ENCODE results near the gene ZAP70. TPM values are rescaled to one million over a fixed set of nuclear protein-coding genes. Genes with fewer than 3 reads are reported as not detected.
A peak's percentile ranks its signal among the peaks of the same experiment; 100 is the strongest.
"Not testable (repeated sequence)": the region's sequence is repeated elsewhere in the genome, so short reads cannot be mapped to it uniquely, and the experiment has no call there.

Gene ZAP70
- 3.2 TPM for total RNA-seq
- polyA plus RNA-seq (ENCODE audit: insufficient read depth in 1 of 8, insufficient read length in 8 of 8, low replicate concordance in 1 of 8): 1 to 10 TPM; 2.0 to 6.0 (median 3.4) TPM
- long read RNA-seq, donor 1: 0 reads
- long read RNA-seq, donor 2: 0 reads
- long read RNA-seq, donor 3: 0 reads
- long read RNA-seq, donor 4: 0 reads
- long read RNA-seq, donor 5: 0 reads
- long read RNA-seq, donor 6: 0 reads
- long read RNA-seq, donor 7: 0 reads
- long read RNA-seq, donor 8: 0 reads
- long read RNA-seq, donor 9: 0 reads
- long read RNA-seq, donor 10: 0 reads
- long read RNA-seq, donor 11: 0 reads

GRCh38 chr2:97713296-97714083 is at the start of gene ZAP70:
Gene ZAP70 (plus strand): TSS chr2:97713576. CDS start chr2:97724037, 10,461 bp downstream.
- Histone ChIP-seq H3K4me1 (ENCODE audit: control insufficient read depth, insufficient read depth, low read length) (peaks cover 33% of the 10 kb centered on the region), H3K4me3 (ENCODE audit: low read length) (no peak within 1 kb of the TSS)

GRCh38 chr2:97663626-97663961 is 49.8 kb upstream of the ZAP70 start:
- Histone ChIP-seq H3K4me1 (ENCODE audit: control insufficient read depth, insufficient read depth, low read length) (peaks cover 27% of the 10 kb centered on the region), H3K27me3 (ENCODE audit: control insufficient read depth, insufficient read depth, low read length) (no peaks in the 10 kb centered on the region), H3K4me3 (ENCODE audit: low read length) (peak overlapping the region; percentile 79), H3K27ac (ENCODE audit: low read length) (peak overlapping the region; percentile 99), H3K36me3 (ENCODE audit: control insufficient read depth, insufficient read depth, low read length) (peaks cover 26% of the 10 kb centered on the region), H3K9me3 (replicated peaks; ENCODE audit: control insufficient read depth, low read depth, low read length) (no peaks in the 10 kb centered on the region)
- WGBS (ENCODE audit: insufficient coverage): under 1% methylated on average over 46 of the region's 46 CpGs
- DNase-seq: no peak

More at GRCh38 chr2:97713296-97714083, at the start of gene ZAP70:
- Histone ChIP-seq H3K9me3 (replicated peaks; ENCODE audit: control insufficient read depth, low read depth, low read length) (no peaks in the 10 kb centered on the region), H3K27me3 (ENCODE audit: control insufficient read depth, insufficient read depth, low read length) (no peaks in the 10 kb centered on the region), H3K27ac (ENCODE audit: low read length) (no peak within 1 kb of the TSS), H3K36me3 (ENCODE audit: control insufficient read depth, insufficient read depth, low read length) (no peaks in the 10 kb centered on the region)
- no peak for DNase-seq
- WGBS (ENCODE audit: insufficient coverage): 62% methylated on average over 19 of the region's 21 CpGs

- peak within 1 kb of the TSS; percentile 99 for H3K27ac ChIP-seq (ENCODE audit: low read length)
- DNase-seq: peak; percentile 99
- H3K4me1 ChIP-seq (ENCODE audit: control insufficient read depth, insufficient read depth, low read length): peaks cover 27% of the 10 kb centered on the region
- no peaks in the 10 kb centered on the region for H3K9me3 ChIP-seq (replicated peaks; ENCODE audit: control insufficient read depth, low read depth, low read length)
- peaks cover 22% of the 10 kb centered on the region for H3K36me3 ChIP-seq (ENCODE audit: control insufficient read depth, insufficient read depth, low read length)
- WGBS (ENCODE audit: insufficient coverage): 0% methylated on average over 44 of the region's 60 CpGs
- peak within 1 kb of the TSS; percentile 79 for H3K4me3 ChIP-seq (ENCODE audit: low read length)
- no peaks in the 10 kb centered on the region for H3K27me3 ChIP-seq (ENCODE audit: control insufficient read depth, insufficient read depth, low read length)
Measured at GRCh38 chr2:97663962-97664635, 49.3 kb upstream of the ZAP70 start, which contains the start of gene ACTR1B. Gene ACTR1B (minus strand): TSS chr2:97664044. CDS start chr2:97663890, 154 bp downstream.

DNA sequence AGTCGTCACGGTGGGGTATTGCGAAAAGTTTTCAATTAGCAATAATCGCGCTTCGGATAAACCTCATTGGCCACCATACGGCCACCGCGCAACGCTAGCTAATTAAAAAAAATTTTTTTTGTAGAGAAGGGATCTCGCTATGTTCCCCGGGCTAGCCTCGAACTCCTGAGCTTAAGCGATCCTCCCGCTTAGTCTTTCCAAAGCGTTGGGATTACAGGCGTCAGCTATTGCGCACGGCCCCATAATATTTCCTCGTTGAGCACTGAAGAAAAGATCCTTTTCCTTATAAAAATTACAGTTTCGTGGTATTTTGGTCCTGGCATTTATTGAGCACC is 48.8 kb upstream of the ZAP70 start:
- 3% methylated on average over 15 of the region's 21 CpGs for WGBS (ENCODE audit: insufficient coverage)
- no peak for DNase-seq

GRCh38 chr2:97669448-97669847 is 43.9 kb upstream of the ZAP70 start, which contains the start of gene C2orf92:
Gene C2orf92 (plus strand): TSS chr2:97669713. CDS start chr2:97669789, 76 bp downstream.
- Histone ChIP-seq H3K27me3 (ENCODE audit: control insufficient read depth, insufficient read depth, low read length) (no peaks in the 10 kb centered on the region), H3K4me1 (ENCODE audit: control insufficient read depth, insufficient read depth, low read length) (peaks cover 2% of the 10 kb centered on the region), H3K4me3 (ENCODE audit: low read length) (no peak within 1 kb of the TSS), H3K36me3 (ENCODE audit: control insufficient read depth, insufficient read depth, low read length) (no peaks in the 10 kb centered on the region), H3K9me3 (replicated peaks; ENCODE audit: control insufficient read depth, low read depth, low read length) (no peaks in the 10 kb centered on the region), H3K27ac (ENCODE audit: low read length) (no peak within 1 kb of the TSS)
- 80% methylated on average over 4 of the region's 6 CpGs for WGBS (ENCODE audit: insufficient coverage)
- DNase-seq: no peak

More for the DNA sequence above, 48.8 kb upstream of the ZAP70 start:
- H3K27ac ChIP-seq (ENCODE audit: low read length): peak overlapping the region; percentile 99
- H3K9me3 ChIP-seq (replicated peaks; ENCODE audit: control insufficient read depth, low read depth, low read length): no peaks in the 10 kb centered on the region
- H3K36me3 ChIP-seq (ENCODE audit: control insufficient read depth, insufficient read depth, low read length): peaks cover 17% of the 10 kb centered on the region
- peaks cover 27% of the 10 kb centered on the region for H3K4me1 ChIP-seq (ENCODE audit: control insufficient read depth, insufficient read depth, low read length)
- no peaks in the 10 kb centered on the region for H3K27me3 ChIP-seq (ENCODE audit: control insufficient read depth, insufficient read depth, low read length)
- peak overlapping the region; percentile 79 for H3K4me3 ChIP-seq (ENCODE audit: low read length)

DNA sequence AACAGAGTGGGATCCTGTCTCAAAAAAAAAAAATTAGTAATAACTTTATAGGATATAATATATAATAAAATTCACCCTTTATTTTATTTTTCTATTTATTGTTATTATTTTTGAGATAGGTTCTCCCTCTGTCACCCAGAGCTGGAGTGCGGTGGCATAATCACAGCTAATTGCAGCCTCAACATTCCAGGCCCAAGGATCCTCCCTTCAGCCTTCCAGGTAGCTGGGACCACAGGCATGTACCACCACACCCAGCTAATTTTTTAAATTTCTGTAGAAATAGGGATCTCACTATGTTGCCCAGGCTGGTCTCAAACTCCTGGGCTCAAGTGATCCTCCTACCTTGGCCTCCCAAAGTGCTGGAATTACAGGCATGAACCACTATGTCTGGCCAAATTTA is 42.9 kb upstream of the ZAP70 start:
- no CpG with 5 or more reads among the region's 1 CpG for WGBS (ENCODE audit: insufficient coverage)

DNA sequence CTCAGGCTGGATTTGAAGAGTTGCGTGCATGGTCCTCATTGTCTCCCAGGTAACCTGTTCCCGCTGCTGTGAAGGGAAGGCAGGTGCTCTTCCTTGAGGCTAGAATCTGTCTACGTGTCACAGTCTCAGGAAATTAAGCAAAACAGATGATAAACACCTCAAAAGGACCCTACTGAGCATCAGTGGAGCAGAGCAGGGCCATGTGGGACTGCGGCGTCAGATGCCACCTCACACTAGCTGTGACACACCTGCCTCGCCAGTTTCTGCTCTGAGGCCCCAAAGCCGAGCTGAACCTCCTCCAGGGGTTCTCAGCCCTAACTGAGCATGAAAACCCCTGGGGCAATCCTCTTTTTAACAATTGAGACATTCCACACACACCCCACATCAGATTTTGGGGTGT is 41.9 kb upstream of the ZAP70 start:
- no peak overlapping the region for H3K4me3 ChIP-seq (ENCODE audit: low read length)
- H3K27me3 ChIP-seq (ENCODE audit: control insufficient read depth, insufficient read depth, low read length): no peaks in the 10 kb centered on the region
- H3K36me3 ChIP-seq (ENCODE audit: control insufficient read depth, insufficient read depth, low read length): no peaks in the 10 kb centered on the region
- H3K9me3 ChIP-seq (replicated peaks; ENCODE audit: control insufficient read depth, low read depth, low read length): no peaks in the 10 kb centered on the region
- no peak for DNase-seq
- WGBS (ENCODE audit: insufficient coverage): 87% methylated on average over 3 of the region's 7 CpGs
- no peak overlapping the region for H3K27ac ChIP-seq (ENCODE audit: low read length)
- H3K4me1 ChIP-seq (ENCODE audit: control insufficient read depth, insufficient read depth, low read length): no peaks in the 10 kb centered on the region

More for the DNA sequence above, 42.9 kb upstream of the ZAP70 start:
- DNase-seq: no peak
- Histone ChIP-seq H3K4me3 (ENCODE audit: low read length) (no peak overlapping the region), H3K9me3 (replicated peaks; ENCODE audit: control insufficient read depth, low read depth, low read length) (no peaks in the 10 kb centered on the region), H3K4me1 (ENCODE audit: control insufficient read depth, insufficient read depth, low read length) (no peaks in the 10 kb centered on the region), H3K36me3 (ENCODE audit: control insufficient read depth, insufficient read depth, low read length) (no peaks in the 10 kb centered on the region), H3K27me3 (ENCODE audit: control insufficient read depth, insufficient read depth, low read length) (no peaks in the 10 kb centered on the region), H3K27ac (ENCODE audit: low read length) (no peak overlapping the region)

GRCh38 chr2:97672606-97673140 is 40.7 kb upstream of the ZAP70 start:
- H3K9me3 ChIP-seq (replicated peaks; ENCODE audit: control insufficient read depth, low read depth, low read length); H3K4me3 ChIP-seq (ENCODE audit: low read length); H3K36me3 ChIP-seq (ENCODE audit: control insufficient read depth, insufficient read depth, low read length); DNase-seq; H3K27ac ChIP-seq (ENCODE audit: low read length); H3K27me3 ChIP-seq (ENCODE audit: control insufficient read depth, insufficient read depth, low read length); H3K4me1 ChIP-seq (ENCODE audit: control insufficient read depth, insufficient read depth, low read length): not testable (repeated sequence)
- WGBS (ENCODE audit: insufficient coverage): 45% methylated on average over 2 of the region's 6 CpGs

DNA sequence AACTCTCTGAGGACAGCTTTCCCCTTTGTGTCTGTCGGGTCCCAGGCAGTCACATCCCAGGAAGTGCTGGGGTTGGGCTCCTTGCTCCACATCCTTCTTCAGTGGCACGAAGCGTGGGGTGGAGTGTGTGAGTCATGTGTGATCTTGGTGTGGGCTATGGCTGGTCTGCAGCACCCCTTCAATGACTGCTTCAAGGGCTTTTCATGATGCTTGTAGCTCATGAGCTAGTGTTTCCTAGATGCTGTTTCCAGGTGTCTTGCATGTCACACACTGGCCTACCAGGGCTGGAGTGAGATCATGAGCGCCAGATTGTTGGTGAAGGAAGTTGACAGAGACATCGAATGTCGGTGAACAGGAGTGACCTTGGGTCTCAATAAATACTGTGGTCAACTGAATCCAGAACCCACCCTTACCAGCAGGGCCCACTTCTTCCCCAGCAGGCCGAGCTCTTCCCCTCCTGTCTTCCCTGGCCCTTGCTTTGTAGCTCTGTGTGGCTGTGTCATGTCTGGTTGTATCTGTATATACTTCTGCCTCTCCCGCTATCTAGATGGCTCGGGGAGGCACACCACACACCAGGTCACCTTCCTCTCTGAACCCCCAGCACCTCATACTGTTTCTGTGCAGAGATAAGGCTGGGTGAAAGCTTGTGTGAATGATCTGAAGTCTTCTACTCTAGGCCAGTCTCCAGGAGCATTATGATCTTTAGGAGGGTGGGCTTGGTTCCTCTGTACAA is 40.0 kb upstream of the ZAP70 start:
- Histone ChIP-seq H3K4me3 (ENCODE audit: low read length) (no peak overlapping the region), H3K27ac (ENCODE audit: low read length) (no peak overlapping the region), H3K4me1 (ENCODE audit: control insufficient read depth, insufficient read depth, low read length) (no peaks in the 10 kb centered on the region), H3K36me3 (ENCODE audit: control insufficient read depth, insufficient read depth, low read length) (peaks cover 3% of the 10 kb centered on the region), H3K27me3 (ENCODE audit: control insufficient read depth, insufficient read depth, low read length) (no peaks in the 10 kb centered on the region), H3K9me3 (replicated peaks; ENCODE audit: control insufficient read depth, low read depth, low read length) (no peaks in the 10 kb centered on the region)
- 89% methylated on average over 5 of the region's 9 CpGs for WGBS (ENCODE audit: insufficient coverage)
- no peak for DNase-seq
